ENCODE measurements around the gene COL25A1.

DNA sequence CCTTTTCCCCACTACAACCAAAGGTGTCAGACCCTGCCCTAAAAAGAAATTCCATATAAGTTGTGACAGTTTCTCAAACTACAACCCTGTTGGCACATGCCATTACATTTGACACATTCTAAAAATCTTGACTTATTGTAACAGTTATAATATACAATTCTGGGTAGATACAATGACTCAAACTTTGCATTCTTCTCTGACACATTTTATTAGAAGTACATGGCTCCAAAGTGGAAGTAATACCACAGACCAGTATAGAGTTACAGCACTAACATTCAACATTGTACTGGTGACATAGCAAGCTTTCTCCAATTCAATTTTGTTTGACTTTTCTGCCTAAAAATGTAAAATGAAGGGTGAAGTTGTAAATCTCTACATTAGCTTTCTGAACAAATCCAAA is 343.0 kb downstream of the COL25A1 start:
- TF ChIP-seq, protein P1, sequence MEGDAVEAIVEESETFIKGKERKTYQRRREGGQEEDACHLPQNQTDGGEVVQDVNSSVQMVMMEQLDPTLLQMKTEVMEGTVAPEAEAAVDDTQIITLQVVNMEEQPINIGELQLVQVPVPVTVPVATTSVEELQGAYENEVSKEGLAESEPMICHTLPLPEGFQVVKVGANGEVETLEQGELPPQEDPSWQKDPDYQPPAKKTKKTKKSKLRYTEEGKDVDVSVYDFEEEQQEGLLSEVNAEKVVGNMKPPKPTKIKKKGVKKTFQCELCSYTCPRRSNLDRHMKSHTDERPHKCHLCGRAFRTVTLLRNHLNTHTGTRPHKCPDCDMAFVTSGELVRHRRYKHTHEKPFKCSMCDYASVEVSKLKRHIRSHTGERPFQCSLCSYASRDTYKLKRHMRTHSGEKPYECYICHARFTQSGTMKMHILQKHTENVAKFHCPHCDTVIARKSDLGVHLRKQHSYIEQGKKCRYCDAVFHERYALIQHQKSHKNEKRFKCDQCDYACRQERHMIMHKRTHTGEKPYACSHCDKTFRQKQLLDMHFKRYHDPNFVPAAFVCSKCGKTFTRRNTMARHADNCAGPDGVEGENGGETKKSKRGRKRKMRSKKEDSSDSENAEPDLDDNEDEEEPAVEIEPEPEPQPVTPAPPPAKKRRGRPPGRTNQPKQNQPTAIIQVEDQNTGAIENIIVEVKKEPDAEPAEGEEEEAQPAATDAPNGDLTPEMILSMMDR (IDR thresholded peaks at IDR 0.05; ENCODE audit: poor library complexity) = no peak
- no peak for TF ChIP-seq EZH2phosphoT487 (IDR thresholded peaks at IDR 0.05; ENCODE audit: low read depth, severe bottlenecking, unreplicated experiment)
- no peak for TF ChIP-seq EZH2 (IDR thresholded peaks at IDR 0.05; ENCODE audit: borderline replicate concordance)

Data from hepatocyte (in vitro differentiated cells).